C1 segment of cervical spinal cord (tissue), 14 donors: ENCODE measurements around the gene ATP6V0A4.
"Not testable (repeated sequence)": the region's sequence is repeated elsewhere in the genome, so short reads cannot be mapped to it uniquely, and the experiment has no call there.

Experiments used
- DNase-seq, 14 donors: peaks; one replicate each; lab custom pipeline; 2025; lab: John Stamatoyannopoulos, UW

ATP6V0A4 gene

GRCh38 chr7:138802706-138803105 lies 4.7 kb upstream of the ATP6V0A4 start:
- DNase-seq = no peak

DNA sequence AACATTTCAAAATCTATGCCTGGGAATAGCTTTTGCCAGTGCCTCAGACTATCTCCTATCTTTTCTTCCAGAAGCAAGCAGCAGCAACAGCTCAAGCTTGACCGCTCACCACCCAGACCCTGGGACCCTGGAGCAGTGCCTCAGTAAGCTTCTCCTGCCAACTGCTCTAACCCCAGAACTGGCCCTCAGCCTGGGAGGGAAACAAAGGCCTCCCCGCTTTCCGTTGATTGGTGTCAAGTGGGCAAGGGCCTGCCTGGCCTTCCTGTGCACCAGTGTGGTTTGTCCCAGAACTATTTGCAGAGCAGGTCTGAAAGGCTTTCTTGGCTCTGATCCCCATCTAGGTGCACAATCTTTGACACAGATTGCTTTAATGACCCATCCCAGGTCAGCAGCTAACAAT lies 3.3 kb upstream of the ATP6V0A4 start:
- peak in 1 of 14 donors; percentile 7 for DNase-seq

DNA sequence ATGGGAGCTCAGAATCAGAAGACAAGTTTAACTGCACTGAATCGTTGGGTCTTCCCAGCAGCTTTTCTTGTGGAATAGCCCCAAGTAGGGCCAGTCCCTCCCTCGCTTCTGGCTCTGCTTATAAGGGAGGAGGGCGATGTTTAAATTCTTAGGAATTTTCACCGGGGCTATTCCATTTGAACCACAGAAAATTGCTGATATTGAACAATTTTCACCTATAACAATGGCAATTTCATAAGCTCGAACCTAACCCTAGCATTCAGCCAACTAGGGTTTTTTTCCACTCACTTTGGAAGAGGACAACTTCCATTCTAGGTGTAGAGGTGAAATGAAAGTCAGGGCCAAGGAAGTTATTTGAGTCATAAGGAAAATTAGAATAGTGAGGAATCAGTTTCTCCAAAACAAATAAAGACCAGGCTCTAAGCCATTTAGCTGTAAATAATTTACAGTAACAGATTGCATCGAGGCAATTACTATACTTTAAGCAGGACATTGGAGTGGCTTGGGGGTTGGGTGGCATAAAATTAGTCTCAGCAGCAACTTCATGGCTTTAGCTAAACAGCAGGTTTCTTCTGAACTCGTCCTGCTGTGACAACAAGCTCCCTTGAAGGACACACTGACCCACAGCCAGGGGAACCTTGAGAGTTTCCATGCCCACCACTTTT lies 1.5 kb upstream of the ATP6V0A4 start:
- no peak for DNase-seq

- DNase-seq = no peak
Observed at GRCh38 chr7:138798836-138799235, 840 bp upstream of the ATP6V0A4 start.

DNA sequence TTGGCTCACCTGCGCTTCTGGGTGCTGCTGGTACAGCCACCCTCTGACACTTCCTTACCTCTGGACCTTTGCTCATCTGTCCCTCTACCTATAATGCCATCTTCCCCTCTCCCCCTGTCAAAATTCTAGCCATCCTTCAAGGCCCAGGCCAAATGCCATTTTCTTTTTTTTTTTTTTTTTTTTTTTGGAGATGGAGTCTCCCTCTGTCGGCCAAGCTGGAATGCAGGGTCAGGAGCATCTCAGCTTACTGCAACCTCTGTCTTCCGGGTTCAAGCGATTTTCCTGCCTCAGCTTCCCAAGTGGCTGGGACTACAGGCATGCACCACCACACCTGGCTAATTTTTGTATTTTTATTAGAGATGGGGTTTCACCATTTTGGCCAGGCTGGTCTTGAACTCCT lies 950 bp downstream of the ATP6V0A4 start:
- DNase-seq = not testable (repeated sequence)

- no peak for DNase-seq
Observed at GRCh38 chr7:138796038-138796615, 1.9 kb downstream of the ATP6V0A4 start.

GRCh38 chr7:138785587-138786437 lies 12.2 kb downstream of the ATP6V0A4 start:
- DNase-seq = no peak

GRCh38 chr7:138784692-138785091 lies 13.3 kb downstream of the ATP6V0A4 start:
- no peak for DNase-seq

DNA sequence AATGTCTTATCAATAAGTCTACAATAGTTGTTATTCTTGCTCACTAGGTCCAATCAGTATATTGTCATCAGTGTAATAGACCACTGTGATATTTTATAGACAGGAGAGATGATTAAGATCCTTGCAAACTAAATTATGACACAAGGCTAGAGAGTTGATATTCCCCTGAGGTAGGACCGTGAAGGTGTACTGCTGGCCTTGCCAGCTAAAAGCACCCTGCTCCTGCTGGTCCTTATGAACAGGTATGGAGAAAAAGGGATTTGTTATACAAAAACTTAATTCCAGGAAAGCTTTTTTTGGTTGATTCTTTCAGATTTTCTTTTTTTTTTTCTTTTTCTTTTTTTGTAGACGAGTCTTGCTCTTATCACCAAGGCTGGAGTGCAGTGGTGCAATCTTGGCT lies 17.0 kb downstream of the ATP6V0A4 start:
- DNase-seq = no peak

DNA sequence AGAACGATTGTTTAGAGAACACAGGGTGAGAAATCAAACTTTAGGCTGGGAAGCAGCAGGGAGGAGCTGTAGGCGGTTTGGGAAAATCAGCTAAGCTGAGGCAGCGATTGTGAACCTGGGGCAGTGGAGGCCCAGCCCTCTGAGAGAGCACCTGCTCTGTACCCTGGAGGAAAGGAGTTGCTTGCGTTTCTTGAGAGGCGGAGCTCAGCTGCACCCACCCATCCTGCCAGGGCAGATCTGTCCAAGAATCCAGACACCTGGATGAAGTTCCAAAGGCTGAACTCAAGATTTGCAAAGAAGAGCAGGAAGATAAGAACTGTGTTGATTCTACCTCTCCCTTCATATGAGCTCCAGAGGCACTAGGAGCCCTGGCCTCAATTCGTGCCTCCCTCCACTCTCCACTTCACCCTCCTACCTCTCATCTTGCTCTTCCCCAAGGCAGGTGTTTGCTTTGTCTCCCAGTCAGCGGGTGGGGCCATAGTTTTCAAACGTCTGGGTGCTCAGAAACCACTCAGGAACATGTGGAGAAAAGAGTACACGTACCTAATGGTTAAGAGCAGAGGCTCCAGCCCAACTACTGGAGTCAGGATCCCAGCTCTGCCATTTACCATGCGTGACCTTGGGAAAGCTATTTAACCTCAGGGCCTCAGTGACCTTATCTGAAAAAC lies 21.7 kb downstream of the ATP6V0A4 start:
- no peak for DNase-seq

- DNase-seq = no peak
Observed at GRCh38 chr7:138773817-138774216, 24.2 kb downstream of the ATP6V0A4 start.

DNA sequence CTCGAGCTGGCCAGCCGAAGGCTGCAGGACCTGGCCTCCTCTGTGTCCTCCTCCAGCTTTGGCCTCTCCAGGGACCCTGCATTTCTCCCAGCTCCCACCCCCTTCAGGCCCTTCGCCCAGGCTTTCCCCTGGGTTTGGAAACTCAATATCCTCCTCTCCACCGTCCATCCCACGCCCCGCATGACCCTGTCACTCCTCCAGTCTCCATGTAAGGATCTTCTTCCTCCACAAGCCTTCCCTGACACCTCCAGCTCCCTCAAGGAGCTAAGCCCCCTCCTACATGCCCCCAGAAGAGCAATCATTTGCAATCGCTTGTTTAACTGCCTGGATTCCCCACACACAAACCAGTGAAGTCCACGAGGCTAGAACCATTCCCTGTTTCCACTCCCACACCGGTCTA lies 24.8 kb downstream of the ATP6V0A4 start:
- no peak for DNase-seq

GRCh38 chr7:138770904-138771303 lies 27.1 kb downstream of the ATP6V0A4 start:
- DNase-seq = no peak

- no peak for DNase-seq
Observed at GRCh38 chr7:138768241-138768640, 29.8 kb downstream of the ATP6V0A4 start.

GRCh38 chr7:138756591-138757242 lies 41.3 kb downstream of the ATP6V0A4 start:
- no peak for DNase-seq

GRCh38 chr7:138755842-138756590 lies 42.0 kb downstream of the ATP6V0A4 start:
- no peak for DNase-seq

DNA sequence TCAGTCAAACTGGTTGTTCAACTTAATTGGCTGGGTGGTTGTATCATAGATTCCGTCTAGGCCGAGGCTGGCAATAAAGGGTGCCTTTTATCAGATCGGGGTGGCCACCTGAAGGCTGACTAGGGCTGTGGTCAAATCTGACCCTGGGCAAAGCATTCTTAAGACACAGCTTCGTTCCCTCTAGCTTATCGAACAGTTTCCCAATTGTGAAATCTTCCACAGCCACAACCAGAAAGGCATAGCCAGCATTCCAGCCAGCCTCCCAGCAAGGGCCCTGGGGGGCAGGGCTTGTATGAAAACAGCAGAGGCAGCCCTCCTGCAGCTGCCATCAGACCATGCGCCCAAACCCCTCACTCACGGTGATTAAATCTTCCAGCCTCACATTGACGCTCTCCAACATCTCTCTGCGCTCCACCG lies 42.7 kb downstream of the ATP6V0A4 start:
- no peak for DNase-seq

DNA sequence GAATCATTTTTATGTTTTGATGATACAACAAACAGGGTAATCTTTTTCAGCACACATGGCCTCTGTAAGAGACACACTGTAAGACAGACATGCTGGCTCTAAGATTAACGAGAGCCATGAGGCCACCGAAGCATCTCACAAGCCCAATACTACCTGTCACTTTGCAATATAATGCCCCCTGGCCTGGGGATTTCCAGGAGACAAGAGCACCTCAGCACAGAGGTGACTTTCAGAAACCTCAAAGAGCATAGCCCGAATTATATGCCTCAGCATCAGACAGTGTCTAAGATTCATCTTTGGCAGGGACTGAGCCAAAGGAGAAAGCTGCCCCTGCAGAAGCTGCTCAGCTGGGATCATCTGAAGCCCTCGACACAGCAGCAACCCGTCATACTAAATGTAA lies 44.4 kb downstream of the ATP6V0A4 start:
- DNase-seq = no peak

DNA sequence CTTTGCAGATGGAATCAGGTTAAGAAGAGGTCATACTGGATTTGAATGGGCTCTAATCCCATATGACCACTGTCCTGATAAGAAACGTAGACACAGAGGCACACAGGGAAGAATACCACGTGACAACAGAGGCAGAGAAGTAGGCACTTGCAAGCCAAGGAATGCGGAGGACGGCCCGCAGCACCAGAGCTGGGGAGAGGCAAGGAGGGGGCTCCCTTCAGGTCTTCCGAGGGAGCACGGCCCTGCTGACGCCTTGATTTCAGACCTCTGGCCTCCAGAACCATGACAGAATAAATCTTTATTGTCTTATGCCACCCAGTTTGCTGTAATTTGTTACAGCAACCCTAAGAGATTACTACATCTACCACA lies 44.9 kb downstream of the ATP6V0A4 start:
- DNase-seq = no peak

GRCh38 chr7:138752518-138753149 lies 45.4 kb downstream of the ATP6V0A4 start:
- no peak for DNase-seq
